Left ventricle myocardium superior (tissue), 1 donor: ENCODE data around the gene ACAD10. TPM values are rescaled to one million over a fixed set of nuclear protein-coding genes. Genes with fewer than 3 reads are reported as not detected.
"Not testable (repeated sequence)": the region's sequence is repeated elsewhere in the genome, so short reads cannot be mapped to it uniquely, and the experiment has no call there.

ENCODE experiments used
- ATAC-seq: fragments of 200-7000 bp; cut with Tn5 transposase; one replicate; pipeline ENCODE4 v1.9.1; 2020; ENCODE audit warnings: mild to moderate bottlenecking, moderate library complexity
- DNase-seq: peaks from one replicate; pipeline ENCODE4 v3.0.0-alpha.2; 2020
- intact Hi-C: fragments of 100-400 bp; cut with micrococcal nuclease; formaldehyde crosslinking; loops from one replicate; pipeline ENCODE4 v1.11.0; 2022
- total RNA-seq: library from RNA; stranded (reverse); fragmentation: NEBNext Ultra II Directional; extraction: Animal tissue kit (Norgen Biotek cat#: 25700); gene quantifications from one replicate; pipeline ENCODE4 v1.2.1, GENCODE V29; 2021
- donor health status: DM: no; HTN: yes; CAD: no; lungs with severe emphysema.

The ACAD10 gene
- total RNA-seq, 1 donor from 2014 or later = 35.8 TPM

- intact Hi-C loops = no loop called here
Measured at GRCh38 chr12:111685322-111685810, 487 bp upstream of the ACAD10 start.

GRCh38 chr12:111686574-111687105 lies 787 bp downstream of the ACAD10 start:
- DNase-seq (no peak), ATAC-seq (no peak)
- intact Hi-C loops = no loop called here

More at GRCh38 chr12:111685322-111685810, 487 bp upstream of the ACAD10 start:
- ATAC-seq (no peak), DNase-seq (no peak)

GRCh38 chr12:111687255-111687654 lies 1.4 kb downstream of the ACAD10 start:
- DNase-seq = no peak
- intact Hi-C loops = no loop called here
- no peak for ATAC-seq

DNA sequence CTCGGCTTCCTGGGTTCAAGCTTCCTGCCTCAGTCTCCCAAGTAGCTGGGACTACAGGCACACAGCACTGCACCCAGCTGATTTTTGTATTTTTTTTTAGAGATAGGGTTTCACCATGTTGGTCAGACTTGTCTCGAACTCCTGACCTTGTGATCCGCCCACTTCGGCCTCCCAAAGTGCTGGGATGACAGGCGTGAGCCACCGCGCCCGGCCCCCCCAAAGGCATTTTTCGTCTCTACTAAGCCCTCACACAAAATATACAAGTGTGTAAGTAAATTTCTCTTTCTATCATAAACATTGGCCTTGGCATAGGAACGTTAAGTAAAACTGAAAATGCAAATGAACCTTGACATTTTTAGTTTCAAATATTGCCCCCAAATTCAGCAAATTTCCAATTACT lies 2.1 kb downstream of the ACAD10 start:
- ATAC-seq (no peak), DNase-seq (no peak)
- intact Hi-C loops = no loop called here

- intact Hi-C loops = no loop called here
- ATAC-seq (no peak), DNase-seq (no peak)
Measured at GRCh38 chr12:111691262-111691661, 5.4 kb downstream of the ACAD10 start.

DNA sequence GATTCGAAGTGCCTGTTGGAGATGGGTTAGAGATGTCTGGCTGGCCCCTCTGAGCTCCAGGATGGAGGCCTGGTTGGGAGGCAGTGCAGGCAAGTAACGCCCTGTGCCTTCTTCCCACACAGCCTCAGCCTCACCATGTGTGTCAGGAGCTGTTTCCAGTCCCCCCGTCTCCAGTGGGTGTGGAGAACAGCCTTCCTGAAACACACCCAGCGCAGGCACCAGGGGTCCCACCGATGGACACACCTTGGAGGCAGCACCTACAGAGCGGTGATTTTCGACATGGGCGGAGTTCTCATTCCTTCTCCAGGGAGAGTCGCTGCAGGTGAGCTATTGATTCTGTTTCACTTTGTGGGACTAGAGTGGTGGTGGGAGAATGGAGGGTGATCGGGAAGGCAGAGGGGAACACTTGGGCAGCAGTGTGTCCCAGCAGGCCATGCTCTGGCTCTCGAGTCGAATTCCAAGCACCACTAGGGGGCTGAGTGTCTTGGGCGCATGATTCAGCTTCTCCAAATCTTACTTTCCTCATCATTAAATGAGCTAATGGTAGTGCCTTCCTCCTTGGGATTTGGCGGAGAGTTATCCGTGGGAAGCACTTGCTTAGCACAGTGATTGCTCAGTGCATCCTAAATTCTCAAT lies 6.8 kb downstream of the ACAD10 start:
- no peak for ATAC-seq
- no peak for DNase-seq
- intact Hi-C loops = no loop called here

- no peak for DNase-seq
- intact Hi-C loops = no loop called here
- ATAC-seq = peak; percentile 80
Measured at GRCh38 chr12:111693818-111694217, 8.0 kb downstream of the ACAD10 start.

DNA sequence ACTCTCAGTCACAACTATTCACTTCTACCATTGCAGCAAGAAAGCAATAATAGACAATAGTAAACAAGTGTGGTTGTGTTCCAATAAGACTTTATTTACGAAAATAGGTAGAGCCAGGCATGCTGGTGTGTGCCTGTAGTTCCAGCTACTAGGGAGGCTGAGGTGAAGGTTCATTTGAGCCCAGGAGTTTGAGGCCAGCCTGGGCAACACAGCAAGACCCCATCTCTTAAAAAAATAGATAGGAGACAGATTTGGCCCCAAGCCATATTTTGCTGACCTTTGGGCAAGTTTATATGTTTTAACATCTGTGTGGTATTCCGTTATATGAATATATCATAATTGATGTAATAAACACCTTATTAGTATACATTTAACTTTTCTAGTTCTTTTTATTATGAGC lies 14.1 kb downstream of the ACAD10 start:
- intact Hi-C loops = no loop called here

GRCh38 chr12:111705672-111706071 lies 19.8 kb downstream of the ACAD10 start:
- no peak for ATAC-seq
- DNase-seq = no peak
- intact Hi-C loops = no loop called here

More for the DNA sequence above, 14.1 kb downstream of the ACAD10 start:
- DNase-seq = no peak
- no peak for ATAC-seq

DNA sequence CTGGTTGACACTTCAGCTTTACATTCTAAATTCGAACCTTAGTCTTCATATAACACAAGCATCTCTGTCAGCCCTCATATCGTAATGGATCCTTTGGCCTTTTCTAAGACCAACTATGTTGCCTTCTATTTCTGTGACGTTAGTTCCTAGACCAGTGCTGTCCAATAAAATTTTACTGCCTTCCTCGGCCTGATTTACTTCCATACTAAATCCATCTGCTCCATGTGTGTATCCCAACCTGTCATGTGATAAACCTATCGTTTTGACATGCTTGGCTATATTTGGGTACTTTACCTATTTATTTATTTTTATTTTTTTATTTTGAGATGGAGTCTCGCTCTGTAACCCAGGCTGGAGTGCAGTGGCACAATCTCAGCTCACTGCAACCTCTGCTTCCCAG lies 20.3 kb downstream of the ACAD10 start:
- intact Hi-C loops = no loop called here
- no peak for DNase-seq
- no peak for ATAC-seq

DNA sequence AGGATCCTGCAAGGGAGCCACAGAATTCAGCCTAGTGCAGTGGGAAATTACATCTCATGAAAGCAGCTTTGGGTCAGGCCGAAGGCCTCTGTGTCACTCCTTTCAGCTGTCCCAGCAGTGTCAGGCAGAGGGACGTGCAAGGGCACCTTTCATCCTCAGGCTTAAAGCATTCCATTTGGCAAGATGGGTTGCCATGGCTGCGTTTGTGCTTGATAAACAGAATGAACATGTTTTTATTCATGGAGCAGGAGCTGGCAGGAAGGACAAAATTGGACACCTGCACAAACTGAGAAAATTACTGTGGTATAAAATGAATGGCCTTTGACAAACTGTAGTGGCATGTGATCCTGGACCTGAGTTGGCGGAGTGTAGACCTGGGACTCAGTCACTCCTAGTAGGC lies 29.4 kb downstream of the ACAD10 start:
- intact Hi-C loops = no loop called here

GRCh38 chr12:111719316-111719715 lies 33.5 kb downstream of the ACAD10 start:
- intact Hi-C loops, ATAC-seq, DNase-seq: not testable (repeated sequence)

More for the DNA sequence above, 29.4 kb downstream of the ACAD10 start:
- ATAC-seq = peak; percentile 97
- DNase-seq = peak; percentile 75

- no peak for ATAC-seq
- intact Hi-C loops = no loop called here
- DNase-seq = no peak
Measured at GRCh38 chr12:111720457-111720856, 34.6 kb downstream of the ACAD10 start.

GRCh38 chr12:111723646-111724360 lies 38.0 kb downstream of the ACAD10 start:
- intact Hi-C loops, ATAC-seq, DNase-seq: not testable (repeated sequence)

DNA sequence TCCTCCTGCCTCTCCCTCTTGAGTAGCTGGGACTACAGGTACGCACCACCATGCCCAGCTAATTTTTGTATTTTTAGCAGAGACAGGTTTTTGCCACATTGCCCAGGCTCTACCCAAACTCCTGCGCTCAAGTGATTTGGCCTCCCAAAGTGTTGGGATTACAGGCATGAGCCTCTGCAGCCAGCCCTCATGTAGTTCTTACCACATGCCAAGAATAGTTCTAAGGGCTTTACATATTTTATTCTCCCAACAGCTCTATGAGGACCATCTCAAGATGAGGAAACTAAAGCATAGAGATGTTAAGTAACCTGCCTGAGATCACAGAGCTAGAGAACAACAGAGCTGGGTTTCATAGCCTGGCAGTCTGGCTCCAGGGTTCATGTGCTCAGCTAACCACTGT lies 42.9 kb downstream of the ACAD10 start:
- intact Hi-C loops = no loop called here
- ATAC-seq (no peak), DNase-seq (no peak)

DNA sequence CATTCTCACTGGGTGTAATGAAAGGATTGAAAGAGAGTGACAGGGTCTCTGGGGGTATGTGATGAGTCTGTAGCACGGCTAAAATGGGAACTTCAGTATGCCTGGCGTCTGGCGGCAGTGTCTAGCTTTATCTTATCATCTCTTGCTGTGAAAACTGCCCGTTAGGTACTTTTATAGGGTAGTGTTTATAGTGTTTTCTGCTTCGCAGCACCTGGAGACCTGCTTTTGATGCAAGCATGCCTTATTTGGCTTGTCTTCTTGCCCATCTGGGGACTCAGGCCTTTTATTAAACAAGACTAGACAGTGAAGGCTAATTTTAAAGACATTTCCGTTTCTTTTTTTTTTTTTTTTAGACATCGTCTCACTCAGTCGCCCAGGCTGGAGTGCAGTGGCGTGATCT lies 44.6 kb downstream of the ACAD10 start:
- DNase-seq (no peak), ATAC-seq (no peak)
- intact Hi-C loops = no loop called here

- ATAC-seq = no peak
- intact Hi-C loops = no loop called here
Measured at GRCh38 chr12:111732786-111733185, 46.9 kb downstream of the ACAD10 start.

DNA sequence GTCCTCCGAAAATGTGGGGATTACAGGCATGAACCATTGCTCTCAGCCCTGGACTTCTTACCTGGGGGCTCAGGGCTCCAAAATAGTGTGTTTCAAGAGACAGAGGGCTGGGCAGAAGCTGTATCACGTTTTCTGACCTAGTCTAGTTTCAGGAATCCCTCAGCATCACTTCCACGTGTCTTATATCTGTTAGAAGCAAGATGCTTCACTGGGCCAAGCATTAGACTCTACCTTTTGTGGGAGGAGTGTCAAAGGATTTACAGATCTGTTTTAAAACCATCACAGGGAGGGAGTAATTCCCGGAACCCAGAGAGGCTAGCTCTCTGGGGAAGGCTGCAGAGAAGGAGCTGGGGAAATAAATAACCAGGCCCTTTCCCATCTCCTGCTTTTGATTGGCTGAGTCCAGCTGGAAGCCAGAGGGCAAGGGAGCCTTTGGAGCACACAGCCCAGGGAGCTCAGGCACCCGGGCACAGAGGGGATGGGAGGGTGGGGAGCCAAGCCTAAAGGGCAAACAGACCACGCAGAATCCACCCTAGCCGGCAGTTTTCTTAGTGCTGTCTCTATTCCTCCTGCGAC lies 47.6 kb downstream of the ACAD10 start:
- intact Hi-C loops = no loop called here
- DNase-seq (no peak), ATAC-seq (no peak)

More at GRCh38 chr12:111732786-111733185, 46.9 kb downstream of the ACAD10 start:
- no peak for DNase-seq

DNA sequence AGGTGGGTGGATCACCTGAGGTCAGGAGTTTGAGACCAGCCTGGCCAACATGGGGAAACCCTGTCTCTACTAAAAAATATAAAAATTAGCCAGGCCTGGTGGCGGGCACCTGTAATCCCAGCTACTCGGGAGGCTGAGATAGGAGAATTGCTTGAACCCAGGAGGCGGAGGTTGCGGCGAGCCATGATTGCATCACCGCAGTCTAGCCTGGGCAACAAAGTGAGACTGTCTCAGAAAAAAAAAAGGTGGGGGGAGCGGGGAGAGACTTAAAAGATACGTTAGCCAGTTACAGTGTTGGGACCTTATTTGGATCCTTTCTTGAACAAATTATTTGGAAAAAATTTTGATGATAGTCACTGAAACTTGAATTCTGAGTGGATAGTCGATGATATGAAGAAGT lies 53.7 kb downstream of the ACAD10 start:
- DNase-seq, ATAC-seq, intact Hi-C loops: not testable (repeated sequence)

- no peak for DNase-seq
- ATAC-seq = peak; percentile 83
- intact Hi-C loops = no loop called here
Measured at GRCh38 chr12:111741235-111741812, 55.5 kb downstream of the ACAD10 start.
